ENCODE measurements around the gene RAD51B.

- TF ChIP-seq POLR2AphosphoS5 (IDR thresholded peaks at IDR 0.05) (no peak), CTCF (IDR thresholded peaks at IDR 0.05) (no peak), POLR2A (IDR thresholded peaks at IDR 0.05) (no peak), EP300 (IDR thresholded peaks at IDR 0.05) (no peak)
Observed at GRCh38 chr14:68401855-68402254, 582.3 kb downstream of the RAD51B start.

Measured in upper lobe of left lung (tissue), 4 donors.